GM18505 (cell line): ENCODE measurements around the gene AK3.

ENCODE experiments used
- ATAC-seq: cut with Tn5 transposase; IDR thresholded peaks from one replicate; pipeline ENCODE4 v1.9.1; 2021; ENCODE audit not compliant: unreplicated experiment
- POLR2A ChIP-seq: IDR thresholded peaks from 4 replicates; pipeline ENCODE4 v1.6.1; 2011; ENCODE audit warnings: borderline replicate concordance; ENCODE audit not compliant: insufficient read depth, insufficient read length; ENCODE audit errors: extremely low read depth

AK3 gene

DNA sequence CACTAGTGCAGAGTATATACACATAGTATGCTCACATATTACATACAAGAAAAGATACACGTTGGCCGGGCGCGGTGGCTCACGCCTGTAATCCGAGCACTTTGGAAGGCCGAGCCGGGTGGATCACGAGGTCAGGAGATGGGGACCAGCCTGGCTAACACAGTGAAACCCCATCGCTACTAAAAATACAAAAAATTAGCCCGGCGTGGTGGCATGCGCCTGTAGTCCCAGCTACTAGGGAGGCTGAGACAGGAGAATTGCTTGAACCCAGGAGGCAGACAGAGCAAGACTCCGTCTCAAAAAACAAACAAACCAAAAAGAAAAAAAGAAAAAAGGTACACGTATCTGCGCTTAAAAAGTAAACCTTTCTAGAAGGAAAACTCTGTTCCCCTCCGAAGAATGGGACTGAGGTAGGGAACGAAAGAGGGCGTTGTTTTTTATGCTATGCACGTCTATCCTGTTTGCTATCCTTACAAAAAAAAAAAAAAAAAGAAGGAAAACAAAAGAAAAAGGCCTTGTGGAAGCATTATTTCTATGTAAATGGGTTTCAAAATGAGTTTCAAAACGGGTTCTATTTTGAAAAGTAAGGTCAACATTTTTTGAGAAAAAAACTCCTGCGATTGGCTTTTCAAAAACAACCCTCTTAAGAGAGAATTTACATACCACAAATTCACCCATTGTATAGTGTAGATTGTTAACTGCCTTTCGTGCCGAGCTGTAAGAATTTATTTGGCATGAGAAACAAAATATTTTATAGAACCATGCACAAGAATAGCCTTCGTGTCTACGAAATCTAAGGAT is 1.2 kb downstream of the AK3 start:
- no peak for ATAC-seq
- TF ChIP-seq POLR2A, result no peak

- no peak for ATAC-seq
- no peak for TF ChIP-seq POLR2A
Measured at GRCh38 chr9:4738866-4739586, 2.0 kb downstream of the AK3 start.

DNA sequence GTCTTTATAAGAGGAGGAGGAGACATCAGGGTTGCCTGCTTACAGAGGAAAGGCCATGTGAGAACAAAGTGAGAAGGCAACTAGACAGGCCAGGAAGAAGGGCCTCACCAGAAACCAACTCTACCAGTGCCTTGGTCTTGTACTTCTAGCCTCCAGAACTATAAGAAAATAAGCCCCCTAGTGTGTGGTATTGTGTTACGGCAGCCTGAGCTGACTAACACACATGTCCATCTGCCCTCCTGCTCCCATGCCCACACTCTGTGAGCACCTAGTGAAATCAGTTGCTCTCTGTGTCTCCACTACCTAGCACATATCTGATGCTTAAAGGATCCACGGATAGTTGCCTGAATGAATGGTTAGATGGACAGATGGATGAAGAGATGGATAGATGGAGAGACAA is 6.9 kb downstream of the AK3 start:
- TF ChIP-seq POLR2A, result no peak
- ATAC-seq, result no peak

GRCh38 chr9:4732890-4733289 is 8.1 kb downstream of the AK3 start:
- no peak for ATAC-seq
- no peak for TF ChIP-seq POLR2A

DNA sequence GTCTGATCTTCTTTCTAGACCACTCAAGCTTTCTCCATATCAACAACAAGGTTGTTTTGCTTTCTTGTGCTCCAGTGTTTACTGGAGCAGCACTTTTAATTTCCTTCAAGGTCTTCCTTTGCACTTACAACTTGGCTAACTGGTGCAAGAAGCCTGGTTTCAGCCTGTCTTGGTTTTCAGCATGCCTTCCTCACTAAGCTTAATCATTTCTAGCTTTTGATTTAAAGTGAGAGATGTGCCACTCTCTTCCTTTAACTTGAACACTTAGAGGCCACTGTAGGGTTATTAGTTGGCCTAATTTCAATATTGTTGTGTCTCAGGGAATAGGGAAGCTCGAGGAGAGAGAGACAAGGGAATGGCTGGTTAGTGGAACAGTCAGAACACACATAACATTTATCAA is 13.4 kb downstream of the AK3 start:
- ATAC-seq, result no peak
- TF ChIP-seq POLR2A, result no peak

DNA sequence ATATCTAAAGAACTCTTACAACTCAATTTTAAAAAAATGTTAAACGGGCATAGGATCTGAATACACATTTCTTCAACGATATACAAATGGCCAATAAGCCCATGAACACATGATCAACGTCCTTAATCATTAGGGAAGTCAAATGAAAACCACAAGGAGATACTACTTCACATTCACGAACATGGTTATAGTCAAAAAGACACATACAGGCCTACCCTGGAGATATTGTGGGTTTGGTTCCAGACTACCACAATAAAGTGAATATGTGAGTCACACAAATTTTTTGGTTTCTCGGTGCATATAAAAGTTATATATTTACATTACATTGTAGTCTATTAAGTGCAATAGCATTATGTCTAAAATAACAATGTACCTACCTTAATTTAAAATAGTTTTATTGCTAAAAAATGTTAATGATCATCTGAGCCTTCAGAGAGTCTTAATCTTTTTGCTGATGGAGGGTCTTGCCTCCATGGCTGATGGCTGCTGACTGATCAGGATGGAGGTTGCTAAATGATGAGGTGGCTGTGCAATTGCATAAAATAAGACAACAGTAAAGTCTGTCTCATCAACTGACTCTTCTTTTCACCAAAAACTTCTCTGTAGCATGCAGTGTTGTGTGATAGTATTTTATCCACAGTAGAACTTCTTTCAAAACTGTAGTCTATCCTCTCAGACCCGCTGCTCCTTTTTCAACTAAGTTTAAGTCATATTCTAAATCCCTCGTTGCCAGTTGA is 15.1 kb downstream of the AK3 start:
- no peak for ATAC-seq
- TF ChIP-seq POLR2A, result no peak

- ATAC-seq, result no peak
- no peak for TF ChIP-seq POLR2A
Measured at GRCh38 chr9:4721736-4722135, 19.3 kb downstream of the AK3 start.

- ATAC-seq, result no peak
- TF ChIP-seq POLR2A, result no peak
Measured at GRCh38 chr9:4718911-4719310, 22.1 kb downstream of the AK3 start.

DNA sequence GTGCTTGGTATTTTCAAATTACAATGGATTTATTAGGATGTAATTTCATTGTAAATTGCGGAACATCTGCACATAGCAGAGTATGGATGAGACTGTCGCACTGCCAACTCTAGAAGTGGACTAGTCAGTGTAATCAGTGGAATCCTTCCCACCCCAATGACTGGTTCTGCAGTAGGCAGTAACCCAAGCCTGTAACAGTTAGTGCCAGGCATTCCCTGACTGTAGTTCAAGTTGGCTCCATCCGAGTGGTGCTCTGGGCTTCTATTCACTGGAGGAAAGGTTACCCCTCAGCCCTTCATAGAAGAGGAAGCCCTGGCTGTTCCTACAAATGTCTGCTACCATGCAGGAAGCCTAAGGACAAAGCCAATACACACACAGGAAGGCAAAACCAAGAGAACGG is 23.2 kb downstream of the AK3 start:
- no peak for TF ChIP-seq POLR2A
- ATAC-seq, result no peak

DNA sequence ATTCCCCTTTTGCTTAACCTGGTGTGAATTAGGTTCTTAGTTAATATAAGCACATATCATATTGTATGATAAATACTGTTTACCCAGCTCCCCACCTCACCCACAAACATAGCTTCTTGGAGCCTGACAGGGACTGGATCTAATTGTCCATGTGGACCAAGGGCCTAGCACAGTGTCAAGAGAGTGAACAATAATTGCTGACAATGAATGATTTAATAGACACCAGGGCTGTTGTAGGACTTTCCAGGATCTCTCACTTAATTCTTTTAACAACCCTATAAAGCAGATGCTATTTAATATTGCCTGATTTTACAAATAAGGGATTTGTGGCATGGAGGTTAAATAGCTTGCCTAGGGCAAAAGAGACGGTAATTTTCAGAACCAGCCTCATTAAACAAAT is 24.8 kb downstream of the AK3 start:
- no peak for TF ChIP-seq POLR2A
- no peak for ATAC-seq

DNA sequence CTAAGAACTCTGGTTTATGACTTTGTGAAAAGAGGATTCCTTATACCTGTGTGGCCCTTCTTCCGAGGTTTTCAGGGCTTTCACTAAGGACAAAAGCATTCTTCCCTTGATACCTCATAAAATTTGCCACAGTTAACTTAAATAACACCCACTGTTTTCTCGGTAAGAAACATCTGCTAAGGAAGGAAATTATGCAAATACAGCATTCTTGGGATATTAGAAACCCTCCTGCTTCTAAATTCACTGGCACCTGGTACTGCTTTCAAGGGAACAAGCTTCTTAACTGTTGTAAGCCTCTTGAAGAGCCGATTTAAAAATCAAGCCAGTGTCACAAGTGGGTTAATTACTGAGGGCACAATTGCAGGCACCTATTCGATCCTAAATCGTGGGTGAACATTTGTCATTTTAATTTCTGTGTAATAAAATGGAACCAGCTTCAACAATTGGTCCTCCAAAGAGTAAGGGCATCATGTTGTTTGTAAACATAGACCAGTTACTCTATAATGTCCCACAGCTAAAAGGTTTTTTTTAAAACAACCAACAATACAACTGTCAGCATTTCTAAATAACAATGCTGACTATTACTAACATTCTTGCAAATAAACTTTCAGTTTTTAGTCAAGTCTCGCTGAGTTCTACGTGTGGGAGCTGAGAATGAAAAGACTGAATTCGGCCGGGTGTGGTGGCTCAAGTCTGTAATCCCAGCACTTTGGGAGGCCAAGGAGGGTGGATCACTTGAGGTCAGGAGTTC is 26.6 kb downstream of the AK3 start:
- no peak for TF ChIP-seq POLR2A
- ATAC-seq, result no peak

DNA sequence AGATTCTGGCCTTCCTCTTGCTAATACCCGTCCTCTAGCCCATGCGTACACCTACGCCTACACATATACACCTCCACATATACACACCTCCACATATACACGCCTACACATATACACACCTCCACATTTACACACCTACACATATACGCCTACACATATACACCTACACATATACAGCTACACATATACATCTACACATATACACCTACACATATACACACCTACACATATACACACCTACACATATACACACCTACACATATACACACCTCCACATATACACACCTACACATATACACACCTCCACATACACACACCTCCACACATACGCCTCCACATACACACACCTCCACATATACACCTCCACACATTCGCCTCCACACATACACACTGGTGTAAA is 27.2 kb downstream of the AK3 start:
- ATAC-seq, result no peak
- TF ChIP-seq POLR2A, result no peak

GRCh38 chr9:4709380-4709779 is 31.6 kb downstream of the AK3 start:
- ATAC-seq, result no peak
- no peak for TF ChIP-seq POLR2A
